Measurements from ENCODE around the gene TTC38. TPM values are rescaled to one million over a fixed set of nuclear protein-coding genes. Genes with fewer than 3 reads are reported as not detected.

TTC38 gene
- total RNA-seq, 5 donors from 2014 or later (not counting 1 experiment from before 2014, with no cell fraction given) = 6.8 to 21.6 (median 9.5) TPM

DNA sequence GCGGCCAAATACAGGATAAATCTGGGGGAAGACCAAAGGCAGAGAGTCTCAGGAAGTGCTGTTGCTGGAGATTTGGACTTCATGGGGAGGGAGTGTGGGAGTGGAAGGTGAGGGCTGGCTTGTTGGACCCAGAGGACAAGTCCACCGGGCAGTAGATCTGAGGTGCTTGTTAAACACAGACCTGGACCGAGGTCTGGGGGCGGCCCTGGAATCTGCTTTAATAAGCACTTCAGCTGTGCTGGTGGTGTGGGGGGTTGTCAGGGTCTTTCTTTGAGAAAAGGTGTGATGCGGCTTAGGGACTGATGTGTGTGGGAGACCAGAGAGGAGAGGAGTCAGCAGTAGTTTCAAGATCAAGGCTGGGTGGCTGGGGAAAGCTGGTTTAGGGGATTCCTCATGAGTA lies 72.1 kb downstream of the TTC38 start:
- ChIA-PET CTCF (interaction anchor here in 1 of 2 donors (0.9 kb wide), 1 partner anchor 44 kb away, joined by 3 read pairs; the partner anchor contains the start of gene GTSE1), POLR2A (no interaction called here)
- Mint-ChIP-seq H3K4me3 (no peak overlapping the region), H3K9me3 (no peaks in the 10 kb centered on the region), H3K4me1 (peaks cover 42 to 55% (median 45%) of the 10 kb centered on the region in 3 donors), H3K27ac (no peak overlapping the region), H3K27me3 (no peaks in the 10 kb centered on the region), H3K36me3 (peaks cover 42% of the 10 kb centered on the region)
- peaks cover 0 to 64% of the 10 kb centered on the region in 2 donors for H3K36me3 ChIP-seq (ENCODE audit: control insufficient read depth in 2 of 2, extremely low read depth in 1 of 2, insufficient read depth in 1 of 2, low read length in 1 of 2)
- no peaks in the 10 kb centered on the region for H3K27me3 ChIP-seq (replicated peaks in 1 of 2; ENCODE audit: control insufficient read depth in 2 of 2, extremely low read depth in 1 of 2, insufficient read depth in 2 of 2, low read length in 1 of 2)
- ATAC-seq (replicated peaks in 1 of 4) (no peak), DNase-seq (no peak)
- H3K27ac ChIP-seq (ENCODE audit: low read length) = no peak overlapping the region
- no peak overlapping the region for H3K4me3 ChIP-seq (ENCODE audit: control insufficient read depth in 1 of 2, extremely low read depth in 1 of 2, low read length in 1 of 2)
- no peaks in the 10 kb centered on the region for H3K9me3 ChIP-seq
- 100% methylated on average over 5 of the region's 5 CpGs for WGBS (ENCODE audit: insufficient coverage)
- H3K4me1 ChIP-seq (ENCODE audit: control insufficient read depth in 1 of 2, extremely low read depth in 1 of 2, insufficient read depth in 2 of 2, low read length in 2 of 2) = peaks cover 0 to 24% of the 10 kb centered on the region in 2 experiments

GRCh38 chr22:46340676-46341075 lies 72.9 kb downstream of the TTC38 start:
- Mint-ChIP-seq H3K27me3 (no peaks in the 10 kb centered on the region), H3K27ac (no peak overlapping the region), H3K36me3 (peaks cover 42% of the 10 kb centered on the region), H3K9me3 (no peaks in the 10 kb centered on the region), H3K4me3 (no peak overlapping the region), H3K4me1 (peaks cover 42 to 55% (median 43%) of the 10 kb centered on the region in 3 donors)
- ATAC-seq (replicated peaks in 1 of 4) = no peak
- Histone ChIP-seq H3K9me3 (no peaks in the 10 kb centered on the region), H3K4me3 (ENCODE audit: control insufficient read depth in 1 of 2, extremely low read depth in 1 of 2, low read length in 1 of 2) (no peak overlapping the region), H3K36me3 (ENCODE audit: control insufficient read depth in 2 of 2, extremely low read depth in 1 of 2, insufficient read depth in 1 of 2, low read length in 1 of 2) (peaks cover 0 to 68% of the 10 kb centered on the region in 2 donors), H3K27me3 (replicated peaks in 1 of 2; ENCODE audit: control insufficient read depth in 2 of 2, extremely low read depth in 1 of 2, insufficient read depth in 2 of 2, low read length in 1 of 2) (no peaks in the 10 kb centered on the region), H3K4me1 (ENCODE audit: control insufficient read depth in 1 of 2, extremely low read depth in 1 of 2, insufficient read depth in 2 of 2, low read length in 2 of 2) (peaks cover 0 to 21% of the 10 kb centered on the region in 2 experiments), H3K27ac (ENCODE audit: low read length) (no peak overlapping the region)
- POLR2A ChIA-PET = no interaction called here
- 93% methylated on average over 8 of the region's 13 CpGs for WGBS (ENCODE audit: insufficient coverage)
- DNase-seq = no peak
- CTCF ChIA-PET = no interaction called here

Other genes starting within 250 kb of the TTC38 start
- 10 to 100 TPM; 11.0 to 22.2 (median 19.6) TPM for gene PPARA, start 117.5 kb upstream of the TTC38 start, total RNA-seq
- 10 to 100 TPM in 3 of 5 donors, 1 to 10 TPM in 2; 5.8 to 15.3 (median 11.5) TPM for gene CDPF1, start 17.7 kb upstream of the TTC38 start, total RNA-seq
- not detected for gene PKDREJ, start 4.7 kb upstream of the TTC38 start, total RNA-seq
- 1 to 10 TPM in 1 of 5 donors, under 1 TPM in 4; 0.44 to 1.3 (median 0.61) TPM for gene GTSE1, start 28.9 kb downstream of the TTC38 start, total RNA-seq
- 10 to 100 TPM; 62.8 to 92.1 (median 77.5) TPM for gene TRMU, start 67.7 kb downstream of the TTC38 start, total RNA-seq